Transverse colon (tissue), 3 donors: Measurements from ENCODE around the gene PCSK5.

Experiments
- CTCF ChIP-seq, 5 experiments: fragments of 200-600 bp in 3 of 5; fragments of 450-650 bp in 2 of 5; sonication (generic) in 3 of 5; IDR thresholded peaks; 1 replicate in 2 of 5; 2 replicates in 3 of 5; pipeline ENCODE4 v1.5.1; 2016 to 2017; ENCODE audit warnings: antibody characterized with exemption in 5 of 5, inconsistent platforms in 3 of 5, mild to moderate bottlenecking in 2 of 5, moderate library complexity in 1 of 5
- POLR2A ChIP-seq: fragments of 450-650 bp; IDR thresholded peaks from one replicate; pipeline ENCODE4 v1.6.1; 2016; ENCODE audit warnings: antibody characterized with exemption, mild to moderate bottlenecking, moderate library complexity

DNA sequence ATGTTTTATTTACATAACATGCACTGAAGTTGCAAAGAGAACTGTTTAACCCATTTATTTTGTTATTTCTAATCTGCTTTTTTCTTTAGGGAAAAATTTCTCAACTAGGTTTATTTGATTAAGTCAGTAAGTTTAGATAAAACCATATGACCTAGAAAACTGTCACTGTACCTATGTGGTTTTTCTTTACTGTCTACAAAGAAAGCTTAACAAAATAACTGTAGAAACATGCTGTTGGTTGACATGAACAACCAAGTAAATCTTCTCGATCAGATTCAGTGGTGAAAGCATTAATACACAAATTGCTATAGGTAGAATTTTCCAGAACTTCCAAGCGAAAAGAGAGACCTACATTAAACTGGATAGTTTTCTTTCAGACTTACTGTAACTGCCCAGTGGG, 137.4 kb downstream of the PCSK5 start:
- TF ChIP-seq POLR2A (no peak), CTCF (IDR thresholded peaks at IDR 0.05) (no peak)
